ENCODE data around the gene TLR7. TPM values are rescaled to one million over a fixed set of nuclear protein-coding genes. Genes with fewer than 3 reads are reported as not detected.

TLR7 gene
- total RNA-seq, 1 experiment from 2014 or later: not detected

- Mint-ChIP-seq H3K36me3 (ENCODE audit: insufficient read depth, unreplicated experiment) (no peaks in the 10 kb centered on the region), H3K9me3 (ENCODE audit: unreplicated experiment) (no peaks in the 10 kb centered on the region), H3K27me3 (ENCODE audit: insufficient read depth, unreplicated experiment) (peaks cover 75% of the 10 kb centered on the region), H3K4me3 (ENCODE audit: unreplicated experiment) (no peak overlapping the region), H3K4me1 (ENCODE audit: insufficient read depth, unreplicated experiment) (no peaks in the 10 kb centered on the region), H3K27ac (ENCODE audit: low read depth, unreplicated experiment) (no peak overlapping the region)
- no peak for DNase-seq (ENCODE audit: unreplicated experiment)
- TF ChIP-seq, protein P1, sequence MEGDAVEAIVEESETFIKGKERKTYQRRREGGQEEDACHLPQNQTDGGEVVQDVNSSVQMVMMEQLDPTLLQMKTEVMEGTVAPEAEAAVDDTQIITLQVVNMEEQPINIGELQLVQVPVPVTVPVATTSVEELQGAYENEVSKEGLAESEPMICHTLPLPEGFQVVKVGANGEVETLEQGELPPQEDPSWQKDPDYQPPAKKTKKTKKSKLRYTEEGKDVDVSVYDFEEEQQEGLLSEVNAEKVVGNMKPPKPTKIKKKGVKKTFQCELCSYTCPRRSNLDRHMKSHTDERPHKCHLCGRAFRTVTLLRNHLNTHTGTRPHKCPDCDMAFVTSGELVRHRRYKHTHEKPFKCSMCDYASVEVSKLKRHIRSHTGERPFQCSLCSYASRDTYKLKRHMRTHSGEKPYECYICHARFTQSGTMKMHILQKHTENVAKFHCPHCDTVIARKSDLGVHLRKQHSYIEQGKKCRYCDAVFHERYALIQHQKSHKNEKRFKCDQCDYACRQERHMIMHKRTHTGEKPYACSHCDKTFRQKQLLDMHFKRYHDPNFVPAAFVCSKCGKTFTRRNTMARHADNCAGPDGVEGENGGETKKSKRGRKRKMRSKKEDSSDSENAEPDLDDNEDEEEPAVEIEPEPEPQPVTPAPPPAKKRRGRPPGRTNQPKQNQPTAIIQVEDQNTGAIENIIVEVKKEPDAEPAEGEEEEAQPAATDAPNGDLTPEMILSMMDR (IDR thresholded peaks at IDR 0.05; ENCODE audit: unreplicated experiment): no peak
- ChIA-PET POLR2A (no interaction called here), CTCF (interaction anchor here (1.7 kb wide), 1 partner anchor 10 kb away, joined by 5 read pairs; no protein-coding TSS in a partner anchor)
- BruUV-seq (replicated peaks): no TSS peak
- intact Hi-C loops (cut with micrococcal nuclease): no loop called here
These were observed 20.3 kb downstream of the TLR7 start for GRCh38 chrX:12887141-12887540.

DNA sequence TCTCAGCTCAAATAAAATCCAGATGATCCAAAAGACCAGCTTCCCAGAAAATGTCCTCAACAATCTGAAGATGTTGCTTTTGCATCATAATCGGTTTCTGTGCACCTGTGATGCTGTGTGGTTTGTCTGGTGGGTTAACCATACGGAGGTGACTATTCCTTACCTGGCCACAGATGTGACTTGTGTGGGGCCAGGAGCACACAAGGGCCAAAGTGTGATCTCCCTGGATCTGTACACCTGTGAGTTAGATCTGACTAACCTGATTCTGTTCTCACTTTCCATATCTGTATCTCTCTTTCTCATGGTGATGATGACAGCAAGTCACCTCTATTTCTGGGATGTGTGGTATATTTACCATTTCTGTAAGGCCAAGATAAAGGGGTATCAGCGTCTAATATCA is 20.9 kb downstream of the TLR7 start:
- H3K27me3 Mint-ChIP-seq (ENCODE audit: insufficient read depth, unreplicated experiment): peaks cover 75% of the 10 kb centered on the region
- intact Hi-C loops (cut with micrococcal nuclease): no loop called here
- BruUV-seq (replicated peaks): no TSS peak
- H3K4me1 Mint-ChIP-seq (ENCODE audit: insufficient read depth, unreplicated experiment): no peaks in the 10 kb centered on the region
- no peak overlapping the region for H3K27ac Mint-ChIP-seq (ENCODE audit: low read depth, unreplicated experiment)
- no peaks in the 10 kb centered on the region for H3K36me3 Mint-ChIP-seq (ENCODE audit: insufficient read depth, unreplicated experiment)
- DNase-seq (ENCODE audit: unreplicated experiment): no peak
- POLR2A ChIA-PET: no interaction called here
- CTCF ChIA-PET: interaction anchor here (0.6 to 14.0 kb wide), 3 partner anchors 9 to 858 kb away, joined by 3 to 147 read pairs (median 5); no protein-coding TSS in a partner anchor
- H3K4me3 Mint-ChIP-seq (ENCODE audit: unreplicated experiment): no peak overlapping the region
- TF ChIP-seq, protein P1 (IDR thresholded peaks at IDR 0.05; ENCODE audit: unreplicated experiment): no peak
- no peaks in the 10 kb centered on the region for H3K9me3 Mint-ChIP-seq (ENCODE audit: unreplicated experiment)

DNA sequence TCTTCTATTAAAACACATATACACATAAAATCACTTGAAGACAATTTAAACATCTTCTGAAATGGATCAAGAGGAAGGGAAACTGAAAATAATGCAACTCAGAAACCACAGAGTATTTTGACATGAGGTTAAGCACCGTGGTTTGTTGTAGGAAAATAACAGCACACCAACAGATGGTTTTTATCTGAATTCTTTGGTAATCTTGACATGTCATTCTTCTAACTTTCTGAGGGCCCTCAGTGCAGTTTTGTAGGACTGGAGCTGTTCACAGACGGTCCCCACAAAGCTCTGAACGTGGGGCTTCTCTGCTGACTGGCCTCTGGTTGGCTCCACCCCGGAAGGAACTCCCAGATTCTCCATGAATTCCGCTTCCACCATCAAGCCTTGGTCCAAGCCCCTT is 23.6 kb downstream of the TLR7 start:
- Mint-ChIP-seq H3K9me3 (ENCODE audit: unreplicated experiment) (no peaks in the 10 kb centered on the region), H3K27me3 (ENCODE audit: insufficient read depth, unreplicated experiment) (peaks cover 50% of the 10 kb centered on the region), H3K36me3 (ENCODE audit: insufficient read depth, unreplicated experiment) (no peaks in the 10 kb centered on the region), H3K4me3 (ENCODE audit: unreplicated experiment) (no peak overlapping the region), H3K27ac (ENCODE audit: low read depth, unreplicated experiment) (no peak overlapping the region), H3K4me1 (ENCODE audit: insufficient read depth, unreplicated experiment) (no peaks in the 10 kb centered on the region)
- ChIA-PET POLR2A (interaction anchor here (0.7 kb wide), 1 partner anchor 76 kb away, joined by 5 read pairs; no protein-coding TSS in a partner anchor), CTCF (interaction anchor here (0.6 to 14.0 kb wide), 5 partner anchors 10 to 454 kb away, joined by 4 to 147 read pairs (median 6); no protein-coding TSS in a partner anchor)
- BruUV-seq (replicated peaks): no TSS peak
- no peak for DNase-seq (ENCODE audit: unreplicated experiment)
- TF ChIP-seq, protein P1 (IDR thresholded peaks at IDR 0.05; ENCODE audit: unreplicated experiment): no peak
- intact Hi-C loops (cut with micrococcal nuclease): loop anchor here (5.0 kb wide), 1 partner anchor 188 kb away; no protein-coding TSS in a partner anchor

- TF ChIP-seq, protein P1 (IDR thresholded peaks at IDR 0.05; ENCODE audit: unreplicated experiment): no peak
- POLR2A ChIA-PET: interaction anchor here (0.6 to 0.7 kb wide), 2 partner anchors 43 to 77 kb away, joined by 3 to 5 read pairs; no protein-coding TSS in a partner anchor
- Mint-ChIP-seq H3K4me1 (ENCODE audit: insufficient read depth, unreplicated experiment) (no peaks in the 10 kb centered on the region), H3K9me3 (ENCODE audit: unreplicated experiment) (no peaks in the 10 kb centered on the region), H3K36me3 (ENCODE audit: insufficient read depth, unreplicated experiment) (no peaks in the 10 kb centered on the region), H3K4me3 (ENCODE audit: unreplicated experiment) (no peak overlapping the region), H3K27me3 (ENCODE audit: insufficient read depth, unreplicated experiment) (peaks cover 43% of the 10 kb centered on the region), H3K27ac (ENCODE audit: low read depth, unreplicated experiment) (no peak overlapping the region)
- no peak for DNase-seq (ENCODE audit: unreplicated experiment)
- CTCF ChIA-PET: interaction anchor here (0.6 to 14.0 kb wide), 7 partner anchors 9 to 209 kb away, joined by 3 to 147 read pairs (median 6); no protein-coding TSS in a partner anchor
- intact Hi-C loops (cut with micrococcal nuclease): loop anchor here (5.0 kb wide), 1 partner anchor 189 kb away; no protein-coding TSS in a partner anchor
- BruUV-seq (replicated peaks): no TSS peak
These were observed 24.3 kb downstream of the TLR7 start for GRCh38 chrX:12891171-12891570.

Measured in MCF 10A (cell line).